CD4-positive, alpha-beta T cell treated with Interleukin-1 beta for 1 hour (primary cell): Measurements from ENCODE around the gene PFKP.

Experiments used
- DNase-seq, 2 donors: peaks; one replicate each; pipeline ENCODE4 v3.0.0-alpha.2; 2020 to 2022

The PFKP gene

DNA sequence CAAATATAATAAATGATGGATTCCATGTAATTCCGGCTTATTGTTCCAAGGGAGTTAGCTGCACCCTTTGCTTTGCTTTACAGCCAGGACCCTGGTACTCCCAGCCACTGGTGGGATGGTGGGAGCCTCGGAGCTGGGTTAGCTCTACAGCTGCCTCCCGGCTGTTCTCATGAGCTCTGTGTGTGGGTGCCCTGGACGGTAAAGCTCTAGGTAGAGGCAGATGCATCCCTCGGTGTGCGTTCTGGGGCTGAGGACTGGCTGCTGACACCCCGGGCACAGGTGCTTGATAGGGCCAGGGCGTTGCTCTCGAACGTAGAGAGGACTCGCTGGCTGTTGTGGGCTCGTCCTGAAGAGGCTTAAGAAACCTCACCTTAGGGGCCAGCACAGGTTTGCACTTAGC, 50.1 kb downstream of the PFKP start:
- no peak for DNase-seq

DNA sequence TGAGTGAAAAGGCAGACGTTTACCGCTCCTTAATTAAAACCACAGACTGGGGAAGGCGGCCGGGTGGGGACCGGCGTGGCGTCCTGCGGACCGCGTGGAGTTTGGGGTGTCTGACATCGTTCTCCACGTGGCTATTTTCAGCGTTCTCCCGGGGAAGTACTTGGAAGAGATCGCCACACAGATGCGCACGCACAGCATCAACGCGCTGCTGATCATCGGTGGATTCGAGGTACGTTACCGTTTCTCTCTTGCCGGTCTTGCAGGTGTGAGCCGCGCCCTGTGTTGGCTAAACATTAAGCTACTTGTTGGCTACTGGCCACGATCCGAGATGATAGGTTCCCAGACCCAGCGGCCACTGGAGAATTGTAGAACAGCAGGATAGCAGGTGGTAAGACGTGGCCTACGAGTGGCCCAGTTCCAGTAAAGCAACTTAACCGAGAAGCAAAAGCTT, 51.3 kb downstream of the PFKP start:
- no peak for DNase-seq

GRCh38 chr10:3119796-3120459, 52.6 kb downstream of the PFKP start:
- no peak for DNase-seq

GRCh38 chr10:3122034-3122433, 54.7 kb downstream of the PFKP start:
- no peak for DNase-seq

DNA sequence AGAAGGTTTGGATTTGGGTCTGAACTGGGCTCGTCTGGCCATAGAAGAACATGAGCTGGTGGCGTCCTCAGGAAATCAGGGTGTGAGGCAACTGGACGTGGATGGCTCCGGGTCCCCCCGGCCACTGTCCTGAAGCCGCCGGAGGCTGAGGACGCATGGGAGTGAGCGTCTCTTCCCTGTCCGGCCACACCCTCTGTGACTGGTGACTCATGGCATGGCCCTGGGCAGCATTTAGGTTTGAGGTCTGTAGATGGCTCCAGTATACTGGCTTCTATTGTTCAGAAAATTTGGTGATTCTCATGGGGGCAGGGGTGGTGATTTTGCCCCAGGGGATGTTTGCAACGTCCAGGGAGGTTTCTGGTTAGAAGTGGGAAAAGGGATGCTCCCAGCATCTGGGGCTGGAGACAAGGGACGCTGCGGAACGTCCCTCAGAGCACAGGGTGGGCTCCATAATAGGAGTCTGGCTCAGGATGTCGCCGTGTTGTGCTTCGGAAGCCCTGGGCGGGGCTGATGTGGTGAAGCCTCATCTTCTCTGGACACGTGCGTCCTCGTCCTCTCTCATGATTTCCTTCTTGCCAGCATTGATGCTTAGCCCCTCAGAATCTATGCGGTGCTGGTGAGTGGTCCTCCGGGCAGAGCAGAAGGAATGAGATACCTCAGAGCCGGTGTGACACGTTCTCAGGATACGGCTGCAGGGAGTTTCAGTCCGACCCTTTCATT, 55.3 kb downstream of the PFKP start:
- DNase-seq = no peak

GRCh38 chr10:3123571-3124411, 56.4 kb downstream of the PFKP start:
- DNase-seq = no peak

- no peak for DNase-seq
These were observed 57.2 kb downstream of the PFKP start for GRCh38 chr10:3124412-3125175.

- no peak for DNase-seq
These were observed 58.3 kb downstream of the PFKP start for GRCh38 chr10:3125527-3126170.

- DNase-seq = no peak
These were observed 58.9 kb downstream of the PFKP start for GRCh38 chr10:3126249-3126648.

DNA sequence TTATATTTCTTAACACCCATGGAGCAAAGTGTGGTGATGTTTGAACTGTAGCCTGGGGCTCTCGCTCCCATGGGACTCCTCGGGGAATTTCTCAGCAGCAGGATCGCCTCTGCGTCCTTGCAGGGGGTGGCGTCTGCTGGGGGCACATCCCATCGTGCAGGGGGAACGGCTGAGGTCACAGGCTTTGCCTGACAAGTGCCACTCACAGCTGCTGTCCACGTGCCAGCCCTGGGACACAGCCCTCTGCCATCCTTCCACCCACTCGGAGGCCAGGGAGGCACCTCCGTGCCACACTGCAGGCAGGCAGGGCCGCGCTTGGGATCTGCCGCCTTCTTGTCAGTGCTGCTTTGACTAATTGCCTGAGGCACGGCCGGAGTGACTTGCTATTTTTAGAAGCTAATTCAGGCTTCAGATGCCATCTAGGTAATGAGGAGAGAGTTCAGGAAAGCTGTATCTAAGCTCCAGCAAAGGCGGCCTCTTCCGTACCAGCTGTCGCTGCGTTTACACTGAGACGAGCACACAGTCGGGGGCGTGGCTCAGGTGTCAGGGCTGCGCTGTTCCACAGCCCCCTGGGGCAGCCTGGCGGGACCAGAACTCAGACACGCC, 59.5 kb downstream of the PFKP start:
- no peak for DNase-seq

GRCh38 chr10:3127921-3128320, 60.6 kb downstream of the PFKP start:
- DNase-seq = no peak

DNA sequence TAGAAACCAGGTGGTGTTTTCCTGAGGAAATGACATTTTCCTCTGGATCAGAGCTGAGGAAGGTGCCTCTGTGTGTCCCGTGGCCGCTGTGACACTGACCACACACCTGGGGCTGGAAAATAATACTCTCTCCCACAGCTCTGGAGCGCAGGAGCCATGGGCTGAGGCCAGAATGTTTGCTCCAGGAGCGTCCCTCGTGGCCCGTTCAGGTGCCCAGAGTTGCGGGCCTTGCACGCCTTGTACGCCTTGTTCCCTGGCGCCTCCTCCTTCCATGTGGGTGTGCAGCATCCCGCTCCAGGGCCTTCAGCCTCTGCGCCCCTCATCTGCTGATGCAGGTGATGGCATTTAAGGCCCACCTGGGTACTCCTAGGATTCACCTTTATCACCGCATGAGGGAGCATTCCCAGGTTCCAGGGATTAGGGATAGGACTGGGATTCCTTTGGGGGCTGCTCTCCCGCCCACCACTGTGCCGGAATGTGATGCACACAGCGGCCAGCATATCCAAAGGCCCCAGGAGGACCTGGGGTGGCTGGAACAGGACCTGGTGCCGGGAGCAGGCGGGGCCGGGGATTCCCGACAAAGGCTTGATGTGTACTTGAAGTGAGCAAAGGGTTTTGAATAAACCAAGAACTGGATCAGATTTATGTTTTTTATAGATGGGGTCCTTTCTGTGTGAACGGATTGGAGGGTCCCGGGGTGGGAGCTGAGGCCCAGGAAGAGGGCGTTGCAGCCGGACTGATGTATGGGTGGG, 61.2 kb downstream of the PFKP start:
- no peak for DNase-seq

DNA sequence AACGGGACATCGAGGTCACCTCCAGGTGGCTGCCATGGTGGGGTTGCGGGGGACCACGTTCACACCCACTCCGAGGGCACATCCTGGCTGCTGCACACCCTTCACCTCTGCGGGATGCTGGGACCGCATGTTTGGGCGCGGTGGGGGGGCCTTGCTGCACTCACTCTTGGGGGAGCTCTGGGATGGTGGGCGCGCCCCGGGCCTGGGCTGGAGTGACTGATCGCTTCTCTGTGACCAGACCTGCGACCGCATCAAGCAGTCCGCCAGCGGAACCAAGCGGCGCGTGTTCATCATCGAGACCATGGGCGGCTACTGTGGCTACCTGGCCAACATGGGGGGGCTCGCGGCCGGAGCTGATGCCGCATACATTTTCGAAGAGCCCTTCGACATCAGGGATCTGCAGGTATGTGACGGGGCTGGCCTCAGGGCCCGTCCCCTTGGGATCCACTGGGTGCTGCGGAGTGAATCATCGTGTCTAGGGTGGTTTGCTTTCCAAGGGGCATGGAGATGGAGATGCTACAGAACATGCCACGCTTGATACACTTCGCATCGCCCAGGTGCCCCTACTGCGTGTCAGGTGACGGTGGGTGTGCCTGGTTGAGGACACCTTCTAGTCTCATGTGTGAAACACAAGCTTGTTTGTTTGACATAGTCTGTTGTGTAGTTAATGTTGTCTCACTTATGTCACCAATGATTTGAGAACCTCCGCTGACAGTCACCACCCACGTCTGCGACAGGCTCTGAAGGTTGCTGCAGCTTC, 62.4 kb downstream of the PFKP start:
- no peak for DNase-seq

- no peak for DNase-seq
These were observed 63.8 kb downstream of the PFKP start for GRCh38 chr10:3131098-3131497.

DNA sequence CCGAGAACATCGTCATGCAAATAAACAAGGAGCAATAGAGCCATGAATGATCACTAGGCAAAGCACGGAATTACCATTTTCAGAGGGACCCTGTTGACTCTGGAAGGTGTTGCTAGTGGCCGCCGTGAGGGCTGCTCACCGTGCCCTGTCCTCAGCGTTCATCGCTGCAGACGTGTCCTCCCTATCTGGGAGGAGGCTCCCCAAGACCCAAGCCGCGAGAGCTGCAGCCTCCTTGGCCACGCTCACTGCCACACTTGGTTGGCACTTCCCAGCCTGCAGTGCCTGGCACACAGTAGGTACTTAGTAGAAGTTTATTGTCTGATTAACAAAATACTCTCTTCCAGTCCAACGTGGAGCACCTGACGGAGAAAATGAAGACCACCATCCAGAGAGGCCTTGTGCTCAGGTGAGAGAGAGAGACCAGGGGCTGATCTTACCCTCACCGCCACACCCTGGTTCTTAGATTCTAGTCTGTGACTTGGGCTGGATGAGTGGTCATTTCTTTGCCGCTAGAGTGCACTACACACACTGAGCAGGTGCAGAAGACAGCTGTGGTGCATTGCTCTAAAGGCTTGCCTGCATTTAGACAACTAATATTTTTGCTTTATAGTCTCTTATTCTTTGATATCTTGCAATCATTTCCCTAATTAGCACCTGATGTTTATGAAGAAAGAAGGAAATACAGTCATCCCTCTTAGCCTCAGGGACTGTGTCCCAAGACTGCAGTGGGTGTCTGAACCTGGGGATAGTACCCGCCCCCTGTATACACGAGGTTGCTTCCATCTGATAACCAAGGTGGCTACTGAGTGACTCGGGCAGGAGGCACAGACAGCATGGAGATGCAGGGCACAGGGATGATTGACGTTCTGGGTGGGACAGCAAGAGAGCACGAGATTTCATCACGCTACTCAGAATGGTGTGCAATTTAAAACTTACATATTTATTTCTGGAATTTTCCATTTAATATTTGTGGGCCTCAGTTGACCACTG, 65.0 kb downstream of the PFKP start:
- no peak for DNase-seq

GRCh38 chr10:3133948-3134347, 66.6 kb downstream of the PFKP start:
- DNase-seq = no peak

GRCh38 chr10:3135006-3135405, 67.7 kb downstream of the PFKP start:
- no peak for DNase-seq

DNA sequence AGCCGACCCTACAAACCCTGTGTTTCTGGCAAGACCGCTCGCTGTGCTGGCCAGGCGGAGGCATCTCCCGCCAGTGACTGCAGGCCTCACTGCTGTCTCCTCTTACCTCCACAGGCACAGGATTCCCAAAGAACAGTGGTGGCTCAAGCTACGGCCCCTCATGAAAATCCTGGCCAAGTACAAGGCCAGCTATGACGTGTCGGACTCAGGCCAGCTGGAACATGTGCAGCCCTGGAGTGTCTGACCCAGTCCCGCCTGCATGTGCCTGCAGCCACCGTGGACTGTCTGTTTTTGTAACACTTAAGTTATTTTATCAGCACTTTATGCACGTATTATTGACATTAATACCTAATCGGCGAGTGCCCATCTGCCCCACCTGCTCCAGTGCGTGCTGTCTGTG, 69.0 kb downstream of the PFKP start:
- no peak for DNase-seq
